GM08714 (cell line): ENCODE measurements around the gene ESR2.

ENCODE experiments used
- H3K4me3 ChIP-seq: fragments of 200-500 bp; sonication (Bioruptor generic); 2 replicates; pipeline ENCODE4 v1.5.1; 2014; ENCODE audit warnings: mild to moderate bottlenecking, low read length, inconsistent platforms
- ZNF274 ChIP-seq: IDR thresholded peaks from 2 replicates; pipeline ENCODE4 v1.6.1; 2012; ENCODE audit warnings: mild to moderate bottlenecking, low read depth, low read length

The ESR2 gene

DNA sequence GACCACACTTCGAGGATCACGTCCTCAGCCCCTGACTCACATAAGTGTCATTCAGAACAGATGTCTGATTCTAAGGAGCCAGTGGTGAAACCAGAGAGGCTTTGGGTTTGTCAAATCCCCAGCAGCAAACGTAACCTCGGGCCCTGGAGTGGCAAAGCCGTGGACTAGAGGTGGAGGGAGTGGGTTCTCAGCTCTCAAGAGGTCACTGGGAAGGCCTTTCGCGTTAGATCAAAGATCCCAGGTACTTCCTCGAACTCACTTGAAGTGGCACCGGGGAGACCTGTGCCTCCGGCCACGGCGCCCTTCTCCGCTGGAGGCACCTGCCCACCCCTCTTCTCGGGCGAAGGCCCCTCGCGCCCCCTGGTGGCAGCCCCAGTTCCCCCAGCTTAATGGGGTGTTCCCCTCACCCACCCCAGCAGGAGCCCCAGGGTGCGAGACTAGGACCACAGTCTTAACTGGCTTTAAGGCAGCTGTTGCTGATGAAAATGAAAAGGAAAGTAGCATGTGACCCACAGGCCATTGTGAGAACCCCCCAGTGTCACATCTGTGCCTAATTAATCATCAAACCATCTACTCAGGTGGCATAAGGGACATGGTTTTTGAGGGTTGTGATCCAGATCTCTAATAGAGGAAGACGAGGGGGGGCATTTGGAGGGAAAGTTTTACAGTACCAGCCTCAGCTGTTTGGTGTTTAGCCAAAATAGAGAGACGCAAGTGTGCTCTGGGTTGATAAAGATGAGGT is 672 bp upstream of the ESR2 start:
- H3K4me3 ChIP-seq, result peak overlapping the region; percentile 39; the same call in 1 of the 2 replicates
- no peak for TF ChIP-seq ZNF274

DNA sequence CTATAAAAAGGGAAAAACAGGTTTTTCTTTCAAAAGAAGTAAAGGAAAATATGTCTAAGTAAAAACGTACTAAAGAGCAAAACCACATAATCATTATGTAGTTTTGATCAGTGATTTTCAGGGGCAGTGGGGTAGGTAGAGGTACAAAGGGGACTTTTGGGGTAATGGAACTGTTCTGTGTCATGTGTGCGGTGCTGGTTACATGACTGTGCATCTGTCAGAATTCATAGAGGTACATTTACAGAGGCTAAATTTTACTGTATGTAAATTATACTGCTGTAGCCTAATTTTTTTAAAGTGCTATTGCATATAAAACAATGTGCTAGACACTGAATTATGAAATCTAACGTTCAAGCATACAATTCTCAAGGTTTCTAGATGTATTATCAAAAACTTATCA is 2.0 kb downstream of the ESR2 start:
- H3K4me3 ChIP-seq, result no peak overlapping the region
- TF ChIP-seq ZNF274, result no peak

DNA sequence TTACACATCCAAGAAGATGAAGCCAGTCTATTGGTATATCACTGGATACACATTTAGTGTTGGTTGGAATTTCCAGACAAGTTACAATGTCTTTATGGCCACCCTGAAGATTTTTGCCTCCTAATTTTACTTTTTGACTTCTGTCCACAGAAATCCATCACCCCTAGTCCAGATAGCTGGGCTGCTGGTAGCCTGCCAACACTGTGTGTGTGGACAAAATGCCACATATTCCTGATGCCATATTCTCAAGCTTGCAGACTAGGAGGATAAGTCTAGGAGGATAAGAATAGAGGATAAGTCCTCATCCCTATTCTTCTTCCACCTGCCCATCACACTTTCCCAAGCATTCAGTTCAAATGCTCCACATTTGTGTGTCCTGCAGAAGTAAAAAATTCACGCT is 4.6 kb downstream of the ESR2 start:
- no peak for TF ChIP-seq ZNF274
- H3K4me3 ChIP-seq, result no peak overlapping the region

DNA sequence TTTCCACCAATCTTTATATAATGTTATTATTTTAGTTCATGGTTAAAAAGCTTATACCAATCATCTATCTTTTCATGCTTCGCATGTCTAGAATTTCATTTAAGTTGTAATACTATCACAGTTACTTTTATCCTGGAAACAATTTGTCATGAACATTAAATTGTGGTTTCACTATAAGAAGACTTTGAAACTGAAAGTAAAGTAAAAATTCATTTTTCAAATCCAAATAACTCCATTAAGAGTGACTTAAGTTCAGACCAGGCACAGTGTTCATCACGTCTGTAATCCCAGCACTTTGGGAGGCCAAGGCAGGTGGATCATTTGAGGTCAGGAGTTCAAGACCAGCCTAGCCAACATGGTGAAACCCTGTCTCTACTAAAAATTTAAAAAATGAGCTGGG is 12.4 kb downstream of the ESR2 start:
- H3K4me3 ChIP-seq, result no peak overlapping the region
- TF ChIP-seq ZNF274, result no peak

DNA sequence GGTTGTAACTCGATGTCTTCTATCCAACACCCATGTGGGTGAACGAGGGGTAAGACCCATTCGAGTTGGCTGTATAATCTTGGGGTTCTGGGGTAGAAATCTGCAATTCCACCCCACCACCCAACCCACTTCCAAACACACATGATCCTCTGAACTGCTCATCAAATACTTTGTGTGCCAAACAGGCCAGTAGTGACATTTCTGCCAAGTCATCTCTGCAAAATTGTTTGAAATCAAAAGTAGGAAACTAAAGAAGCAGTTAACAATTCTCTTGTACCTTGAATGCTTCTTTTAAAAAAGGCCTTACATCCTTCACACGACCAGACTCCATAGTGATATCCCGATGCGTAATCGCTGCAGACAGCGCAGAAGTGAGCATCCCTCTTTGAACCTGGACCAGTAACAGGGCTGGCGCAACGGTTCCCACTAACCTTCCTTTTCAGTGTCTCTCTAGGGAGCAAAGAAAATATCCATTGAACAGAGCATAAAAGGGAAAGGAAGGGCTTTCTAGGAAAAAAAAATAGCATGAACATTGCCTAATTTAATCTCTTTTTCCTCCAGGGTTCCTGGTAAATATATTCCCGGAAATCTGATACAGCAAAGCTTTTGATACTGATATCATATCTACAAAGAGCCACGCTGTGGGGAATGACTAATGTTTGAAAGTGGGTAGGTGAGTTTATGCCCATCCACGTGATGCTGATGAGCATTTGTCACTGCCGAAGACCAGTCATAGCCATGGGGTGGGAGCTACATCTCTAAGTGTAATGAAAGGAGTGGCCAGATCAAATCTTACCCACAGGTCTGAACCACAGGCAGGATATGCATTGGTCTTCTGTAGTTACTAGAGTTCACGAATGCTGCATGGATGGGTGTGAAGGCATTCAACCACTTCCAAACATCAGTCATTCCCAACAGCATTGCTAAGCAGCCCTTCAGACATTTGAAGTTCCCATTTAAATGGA is 14.2 kb downstream of the ESR2 start:
- H3K4me3 ChIP-seq, result no peak overlapping the region
- TF ChIP-seq ZNF274, result no peak

DNA sequence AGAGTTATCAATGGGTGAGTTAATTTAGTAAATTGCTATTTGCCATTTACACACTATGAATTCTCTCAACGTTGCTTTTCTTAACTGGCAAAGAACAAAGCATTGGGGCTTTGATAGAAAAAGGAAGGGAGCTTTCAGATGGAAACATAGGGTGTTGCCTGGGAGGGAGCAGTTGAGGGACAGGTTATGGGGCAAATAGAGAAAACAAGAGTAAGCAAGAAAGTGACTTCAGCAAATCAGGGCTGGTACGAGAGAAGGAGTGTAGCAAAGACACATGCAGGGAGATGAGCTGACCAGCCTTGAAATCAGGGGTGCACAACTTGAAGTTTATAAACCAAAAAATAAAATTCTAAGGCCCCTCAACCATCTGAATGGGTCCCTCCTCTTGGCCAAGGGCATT is 15.7 kb downstream of the ESR2 start:
- no peak for TF ChIP-seq ZNF274
- H3K4me3 ChIP-seq, result no peak overlapping the region

DNA sequence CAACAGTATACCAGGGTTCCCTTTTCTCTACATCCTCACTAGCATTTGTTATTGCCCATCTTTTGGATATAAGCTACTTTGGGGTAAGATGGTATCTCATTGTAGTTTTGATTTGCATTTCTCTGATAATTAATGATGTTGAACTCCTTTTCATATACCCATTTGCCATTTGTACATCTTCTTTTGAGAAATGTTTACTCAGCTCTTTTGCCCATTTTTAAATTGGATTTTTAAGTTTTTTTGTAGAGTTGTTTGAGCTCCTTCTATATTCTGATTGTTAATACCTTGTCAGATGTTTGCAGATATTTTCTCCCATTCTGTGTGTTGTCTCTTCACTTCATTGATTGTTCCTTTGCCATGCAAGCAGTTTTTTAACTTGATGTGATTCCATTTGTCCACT is 22.2 kb downstream of the ESR2 start:
- H3K4me3 ChIP-seq, result no peak overlapping the region
- no peak for TF ChIP-seq ZNF274

DNA sequence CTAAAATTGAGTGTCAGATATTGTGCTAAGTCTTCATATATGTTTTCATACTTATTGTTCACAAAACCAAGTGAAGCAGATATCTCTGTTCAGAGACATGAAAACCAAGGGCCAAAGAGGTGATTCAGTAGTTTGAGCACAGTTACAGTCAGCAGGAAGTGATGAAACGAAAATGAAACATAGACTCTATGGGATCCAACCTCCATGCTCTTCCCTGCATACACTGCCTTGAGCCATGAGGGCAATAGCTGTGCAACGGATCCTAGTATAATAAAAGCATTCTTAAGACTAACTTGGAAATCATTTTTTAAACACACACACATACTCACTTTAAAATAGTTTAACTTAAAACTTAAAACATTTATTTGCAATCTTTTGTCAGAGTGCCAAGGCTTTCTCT is 27.9 kb downstream of the ESR2 start:
- no peak overlapping the region for H3K4me3 ChIP-seq
- TF ChIP-seq ZNF274, result no peak

DNA sequence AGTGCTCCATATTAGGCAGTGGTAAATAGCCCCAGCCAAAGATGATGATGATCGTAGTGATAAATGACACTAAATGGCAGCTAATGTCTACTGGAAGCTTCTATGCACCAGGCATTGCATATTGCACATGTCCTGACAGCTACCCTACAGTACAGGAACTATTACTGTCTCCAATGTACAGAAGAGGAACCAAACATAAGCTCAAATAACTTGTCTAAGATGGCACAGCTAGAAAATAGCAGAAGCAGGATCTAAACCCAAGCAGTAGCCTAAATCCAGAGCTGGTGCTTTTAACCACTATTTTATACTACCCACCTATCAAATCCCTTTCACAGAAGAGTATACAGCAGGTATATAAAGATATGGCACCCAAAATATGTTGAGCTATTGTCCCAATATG is 28.9 kb downstream of the ESR2 start:
- TF ChIP-seq ZNF274, result no peak
- no peak overlapping the region for H3K4me3 ChIP-seq

DNA sequence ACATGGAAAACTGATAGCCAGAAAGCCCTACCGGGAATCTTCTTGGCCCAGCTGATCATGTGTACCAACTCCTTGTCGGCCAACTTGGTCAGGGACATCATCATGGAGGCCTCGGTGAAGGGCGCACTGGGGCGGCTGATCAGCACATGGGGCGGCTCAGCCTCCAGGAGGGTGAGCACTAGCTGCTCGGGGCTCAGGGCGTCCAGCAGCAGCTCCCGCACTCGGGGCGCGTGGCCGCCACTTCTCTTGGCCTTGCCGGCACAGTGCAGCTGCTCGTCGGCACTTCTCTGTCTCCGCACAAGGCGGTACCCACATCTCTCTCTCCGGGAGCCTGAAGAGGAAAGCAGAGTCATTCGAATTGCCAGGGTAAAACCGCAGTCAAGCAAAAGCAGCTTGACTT is 33.8 kb downstream of the ESR2 start:
- H3K4me3 ChIP-seq, result no peak overlapping the region
- TF ChIP-seq ZNF274, result no peak

DNA sequence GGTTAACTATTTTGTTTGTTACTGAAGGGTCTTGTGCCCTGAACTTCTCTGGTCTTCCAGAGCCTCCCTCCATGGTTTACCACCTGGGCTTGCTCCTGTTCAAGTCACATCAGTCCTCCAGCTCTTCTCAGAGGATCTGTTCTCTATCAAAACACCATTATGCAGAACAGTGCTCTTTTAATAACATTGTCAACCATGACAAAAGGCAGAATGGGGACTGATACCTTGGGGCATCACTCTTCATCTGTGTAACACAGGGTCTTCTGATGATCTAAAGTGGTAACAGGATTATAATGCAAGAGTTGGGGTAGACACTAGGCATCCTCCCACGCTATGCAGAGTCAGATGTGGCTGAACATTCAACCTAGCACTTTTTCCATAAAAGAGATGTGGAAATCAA is 38.4 kb downstream of the ESR2 start:
- H3K4me3 ChIP-seq, result no peak overlapping the region
- TF ChIP-seq ZNF274, result no peak

DNA sequence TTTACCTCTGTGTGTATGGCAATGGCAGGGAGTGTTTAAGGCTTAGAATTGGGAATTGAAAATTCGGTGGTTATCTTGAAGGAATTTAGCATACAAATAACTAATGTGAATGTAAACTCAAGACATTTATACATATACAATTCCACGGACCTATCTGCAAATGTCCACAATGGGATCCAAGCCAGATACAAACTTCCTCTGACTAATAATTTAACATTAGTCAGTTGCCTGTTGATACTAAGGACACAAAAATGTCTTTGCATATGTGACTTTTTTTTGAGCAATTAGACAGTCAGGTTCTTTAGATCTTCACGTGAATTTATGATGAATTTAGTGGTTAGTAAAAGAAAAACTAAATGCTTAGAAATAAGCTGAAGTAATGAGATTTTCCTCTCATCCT is 40.5 kb downstream of the ESR2 start:
- H3K4me3 ChIP-seq, result no peak overlapping the region
- TF ChIP-seq ZNF274, result no peak

DNA sequence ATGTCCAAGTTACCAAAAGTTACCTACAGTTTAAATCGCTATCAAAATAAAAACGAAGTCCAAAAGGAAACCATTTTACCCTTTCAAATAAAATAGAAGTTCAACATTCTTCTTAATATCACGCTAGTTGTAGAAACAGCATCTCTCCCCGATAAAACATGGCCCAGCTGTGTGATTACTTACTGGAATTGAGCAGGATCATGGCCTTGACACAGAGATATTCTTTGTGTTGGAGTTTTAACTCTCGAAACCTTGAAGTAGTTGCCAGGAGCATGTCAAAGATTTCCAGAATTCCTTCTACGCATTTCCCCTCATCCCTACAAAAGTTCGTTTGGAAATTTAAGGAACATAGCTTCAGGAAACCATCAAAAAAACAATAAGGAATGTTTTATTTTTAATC is 44.8 kb downstream of the ESR2 start:
- H3K4me3 ChIP-seq, result no peak overlapping the region
- no peak for TF ChIP-seq ZNF274

DNA sequence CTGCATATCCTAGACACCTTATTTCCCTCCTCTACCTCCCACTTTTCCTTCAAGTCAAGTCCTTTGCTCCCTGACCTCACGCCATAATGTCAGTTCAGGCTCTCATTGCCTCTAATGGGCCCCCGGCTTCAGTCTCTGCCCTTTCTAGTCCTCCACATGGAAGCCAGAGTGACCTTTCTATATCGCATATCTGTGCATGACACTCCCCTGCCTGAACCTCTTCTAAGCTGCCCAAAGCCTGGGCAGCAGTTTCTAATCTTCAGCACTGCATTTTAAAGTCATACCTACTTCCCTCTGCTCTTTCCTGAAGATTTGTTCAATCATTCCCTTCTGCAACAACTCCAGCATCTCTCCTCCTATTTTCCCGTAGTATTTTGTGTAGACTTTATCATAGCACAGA is 45.5 kb downstream of the ESR2 start:
- no peak overlapping the region for H3K4me3 ChIP-seq
- TF ChIP-seq ZNF274, result no peak

DNA sequence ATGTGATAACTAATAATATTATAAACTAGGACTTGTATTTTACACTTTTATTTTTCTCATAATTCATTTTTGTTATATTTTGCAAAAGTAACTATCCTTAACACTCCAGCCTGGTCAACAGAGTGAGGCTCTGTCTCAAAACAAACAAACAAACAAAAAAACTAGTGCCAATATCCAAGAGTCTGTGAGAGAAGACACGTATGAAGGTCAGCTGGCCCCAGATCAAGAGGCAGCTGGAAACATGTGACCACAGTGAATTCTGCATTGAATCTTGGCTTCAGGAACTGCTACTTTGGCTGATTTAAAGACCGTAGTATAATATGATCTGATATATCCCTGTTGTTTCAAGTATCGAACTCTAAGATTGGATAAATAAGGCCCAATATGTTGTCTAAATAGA is 47.0 kb downstream of the ESR2 start:
- no peak overlapping the region for H3K4me3 ChIP-seq
- TF ChIP-seq ZNF274, result no peak
